Measurements from ENCODE around the gene PRICKLE3.
"Not testable (repeated sequence)": the region's sequence is repeated elsewhere in the genome, so short reads cannot be mapped to it uniquely, and the experiment has no call there.

PRICKLE3 gene

DNA sequence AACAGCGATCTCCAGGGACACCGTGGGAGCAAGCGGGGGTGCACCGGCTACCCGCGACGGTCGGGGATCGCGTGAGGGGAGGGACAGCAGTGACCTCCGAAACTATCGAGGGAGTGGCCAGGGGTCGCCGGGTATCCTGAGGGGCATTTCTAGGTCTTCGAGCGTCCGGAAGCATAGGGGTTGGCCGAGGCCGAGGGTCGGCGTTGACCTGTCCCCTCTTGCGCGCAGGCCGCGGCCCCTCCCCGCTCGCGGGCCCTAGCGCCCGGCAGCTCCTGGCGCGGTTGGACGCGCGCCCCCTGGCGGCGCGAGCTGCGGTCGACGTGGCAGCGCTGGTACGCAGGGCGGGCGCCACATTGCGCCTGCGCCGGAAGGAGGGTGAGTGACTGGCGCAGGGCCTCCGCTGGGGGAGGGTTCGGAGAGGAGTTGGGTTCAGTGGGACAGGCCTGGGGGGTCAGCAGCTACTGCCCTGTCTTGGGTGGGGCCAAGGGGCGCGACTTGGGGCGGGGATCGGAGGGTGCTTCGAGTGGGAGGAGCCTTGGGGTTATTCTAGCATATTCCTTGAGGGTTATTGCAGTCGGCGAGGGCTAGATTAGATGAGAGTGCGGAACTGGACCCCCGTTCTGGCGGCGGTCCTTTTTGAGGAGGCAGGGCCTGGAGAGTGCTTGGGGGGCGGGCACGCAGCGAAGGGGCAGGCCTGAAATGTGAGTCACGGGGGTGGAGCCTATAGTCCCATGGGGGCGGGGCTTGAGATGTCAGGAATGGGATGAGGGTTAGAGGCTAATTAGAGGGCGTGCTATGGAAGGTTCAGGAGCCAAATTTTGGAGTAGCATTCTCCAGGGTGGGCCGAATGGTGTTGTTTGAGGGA lies 22.4 kb downstream of the PRICKLE3 start:
- in situ Hi-C loops (cut with MboI; ENCODE audit: low sequenced_read_pairs), result no loop called here

GRCh38 chrX:49162620-49163019 lies 23.6 kb downstream of the PRICKLE3 start, which contains the start of gene MAGIX:
TSS of gene MAGIX (plus strand) at chrX:49162758. CDS start at chrX:49162890, 132 bp downstream.
- in situ Hi-C loops (cut with MboI; ENCODE audit: low sequenced_read_pairs), result no loop called here

DNA sequence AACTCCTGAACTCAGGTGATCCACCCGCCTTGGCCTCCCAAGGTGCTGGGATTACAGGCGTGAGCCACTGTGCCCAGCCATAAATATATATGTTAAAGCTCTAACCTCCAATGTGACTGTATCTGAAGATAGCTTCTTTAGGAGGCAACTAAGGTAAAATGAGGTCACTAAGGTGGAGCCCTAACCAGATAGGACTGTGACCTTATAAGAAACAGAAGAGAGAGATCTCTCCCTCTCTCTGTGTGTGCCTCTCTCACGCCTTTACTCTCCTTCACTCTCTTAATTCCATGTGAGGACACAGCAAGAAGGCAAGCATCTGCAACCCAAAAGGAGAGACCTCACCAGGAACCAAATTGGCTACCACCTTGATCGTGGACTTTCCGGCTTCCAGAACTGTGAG lies 24.5 kb downstream of the PRICKLE3 start:
- in situ Hi-C loops (cut with MboI; ENCODE audit: low sequenced_read_pairs), result no loop called here

DNA sequence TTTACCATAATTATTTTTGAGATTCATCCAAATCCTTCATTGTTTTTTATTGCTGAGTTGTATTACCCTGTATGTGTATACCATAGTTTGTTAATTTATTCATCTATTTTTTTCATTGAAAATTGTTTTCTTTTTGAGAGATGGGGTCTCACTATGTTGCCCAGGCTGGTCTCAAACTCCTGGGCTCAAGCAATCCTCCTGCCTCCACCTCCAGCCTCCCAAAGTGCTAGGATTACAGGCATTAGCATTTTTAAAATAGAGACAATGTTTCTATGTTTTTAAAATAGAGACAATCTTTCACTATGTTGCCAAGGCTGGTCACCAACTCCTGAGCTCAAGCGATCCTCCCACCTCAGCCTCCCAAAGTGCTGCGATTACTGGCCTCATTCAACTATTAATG lies 25.3 kb downstream of the PRICKLE3 start:
- in situ Hi-C loops (cut with MboI; ENCODE audit: low sequenced_read_pairs), result no loop called here

DNA sequence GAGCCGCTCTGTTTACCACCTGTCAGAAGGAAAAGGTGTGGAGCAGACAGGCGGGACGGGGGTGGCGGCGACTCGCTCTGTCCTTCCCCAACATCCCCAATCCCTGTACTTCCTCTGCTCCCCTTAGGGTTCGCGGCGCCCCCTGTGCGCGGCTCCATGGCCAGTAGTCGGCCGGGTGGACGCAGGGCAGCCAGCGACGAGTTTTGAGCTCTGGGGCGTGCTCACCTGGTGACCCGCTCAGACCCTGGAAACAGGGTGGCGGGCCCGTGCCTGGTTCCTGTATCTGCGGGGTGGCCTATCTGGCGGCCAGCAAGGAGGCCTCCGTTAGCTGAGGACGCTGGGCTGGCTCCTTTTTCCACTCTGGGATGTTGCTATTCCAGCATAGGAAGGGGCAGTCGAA lies 29.0 kb downstream of the PRICKLE3 start:
- in situ Hi-C loops (cut with MboI; ENCODE audit: low sequenced_read_pairs), result no loop called here

- in situ Hi-C loops (cut with MboI; ENCODE audit: low sequenced_read_pairs), result no loop called here
Observed at GRCh38 chrX:49155900-49156837, 30.0 kb downstream of the PRICKLE3 start.

GRCh38 chrX:49155243-49155899 lies 30.8 kb downstream of the PRICKLE3 start:
- in situ Hi-C loops (cut with MboI; ENCODE audit: low sequenced_read_pairs), result no loop called here

DNA sequence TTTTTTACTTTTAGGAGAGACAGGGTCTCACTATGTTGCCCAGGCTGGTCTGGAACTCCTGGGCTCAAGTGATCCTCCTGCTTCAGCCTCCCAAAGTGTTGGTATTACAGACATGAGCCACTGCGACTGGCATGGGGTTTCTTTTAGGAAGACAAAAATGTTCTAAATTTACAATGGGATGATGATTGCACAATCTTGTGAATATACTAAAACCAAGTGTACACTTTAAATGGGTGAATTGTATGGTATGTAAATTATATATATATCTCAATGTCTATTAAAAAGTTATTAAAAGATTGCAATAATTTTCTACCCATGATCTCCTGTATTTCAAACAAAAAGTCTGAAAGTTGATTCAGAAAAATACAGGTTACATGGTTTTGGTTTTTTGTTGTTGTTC lies 32.7 kb downstream of the PRICKLE3 start:
- in situ Hi-C loops (cut with MboI; ENCODE audit: low sequenced_read_pairs), result no loop called here

DNA sequence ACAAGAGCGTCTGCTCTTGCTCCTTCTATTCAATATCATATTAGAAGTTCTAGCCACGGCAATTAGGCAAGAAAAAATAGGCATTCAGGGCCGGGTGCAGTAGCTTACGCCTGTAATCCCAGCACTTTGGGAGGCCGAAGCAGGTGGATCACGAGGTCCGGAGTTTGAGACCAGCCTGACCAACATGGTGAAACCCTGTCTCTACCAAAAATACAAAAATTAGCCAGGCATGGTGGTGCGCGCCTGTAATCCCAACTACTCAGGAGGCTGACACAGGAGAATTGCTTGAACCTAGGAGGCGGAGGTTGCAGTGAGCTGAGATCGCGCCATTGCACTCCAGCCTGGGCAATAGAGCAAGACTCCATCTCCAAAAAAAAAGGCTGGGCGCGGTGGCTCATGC lies 36.9 kb downstream of the PRICKLE3 start:
- in situ Hi-C loops (cut with MboI; ENCODE audit: low sequenced_read_pairs), result not testable (repeated sequence)

DNA sequence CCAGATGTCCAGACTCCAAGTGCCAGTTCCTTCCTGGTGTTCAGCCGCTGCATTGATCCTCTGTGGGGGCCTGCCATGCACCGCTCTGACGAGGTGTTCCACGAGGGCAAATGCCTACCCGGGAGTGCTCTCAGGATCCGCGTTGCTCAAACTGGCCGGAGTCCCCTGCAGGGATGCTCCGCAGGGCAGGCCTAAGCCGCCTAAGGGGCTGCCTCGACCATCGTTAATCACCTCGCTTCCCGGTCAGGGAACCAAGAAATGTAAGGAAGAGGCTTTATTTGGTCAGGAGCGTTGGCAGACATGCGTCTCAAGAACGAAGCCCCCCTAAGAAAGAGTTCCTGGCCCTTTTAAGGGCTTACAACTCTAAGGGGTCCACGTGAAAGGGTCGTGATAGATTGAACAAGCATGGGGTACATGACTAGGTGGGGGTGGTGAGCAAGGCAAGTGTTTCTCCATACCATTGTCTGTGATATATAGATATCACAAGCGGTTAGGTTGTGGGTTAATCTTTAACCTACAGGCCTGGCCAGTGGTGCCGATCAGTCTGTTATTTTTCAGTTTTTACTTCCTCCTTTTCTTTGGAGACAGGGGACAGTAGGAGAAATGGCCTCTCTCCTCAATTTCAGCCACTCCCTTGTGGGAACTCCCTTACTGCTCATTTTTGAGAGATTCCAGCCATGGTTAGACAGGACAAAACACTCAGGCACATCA lies 37.6 kb downstream of the PRICKLE3 start:
- in situ Hi-C loops (cut with MboI; ENCODE audit: low sequenced_read_pairs), result not testable (repeated sequence)

DNA sequence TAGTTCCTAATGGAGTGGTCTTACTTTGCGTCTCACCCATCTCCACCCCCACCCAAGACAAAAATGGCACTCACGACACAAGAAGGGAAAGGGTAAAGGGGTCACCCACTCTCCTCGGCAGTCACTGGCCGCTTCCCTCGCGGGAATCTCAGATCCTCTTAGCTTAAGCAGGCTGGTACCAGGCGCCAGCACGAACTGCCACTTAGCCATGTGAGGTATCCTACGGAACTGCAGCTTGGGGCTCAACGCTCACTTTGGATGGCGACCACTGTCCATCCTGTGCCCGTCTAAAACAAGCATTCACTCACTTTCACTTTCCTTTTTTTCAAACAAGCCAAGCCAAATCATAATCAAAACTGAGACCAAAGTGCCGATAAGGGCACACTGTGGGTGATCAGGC lies 38.2 kb downstream of the PRICKLE3 start:
- in situ Hi-C loops (cut with MboI; ENCODE audit: low sequenced_read_pairs), result no loop called here

- in situ Hi-C loops (cut with MboI; ENCODE audit: low sequenced_read_pairs), result no loop called here
Observed at GRCh38 chrX:49147282-49147681, 38.9 kb downstream of the PRICKLE3 start.

- in situ Hi-C loops (cut with MboI; ENCODE audit: low sequenced_read_pairs), result not testable (repeated sequence)
Observed at GRCh38 chrX:49143154-49143553, 43.0 kb downstream of the PRICKLE3 start.

DNA sequence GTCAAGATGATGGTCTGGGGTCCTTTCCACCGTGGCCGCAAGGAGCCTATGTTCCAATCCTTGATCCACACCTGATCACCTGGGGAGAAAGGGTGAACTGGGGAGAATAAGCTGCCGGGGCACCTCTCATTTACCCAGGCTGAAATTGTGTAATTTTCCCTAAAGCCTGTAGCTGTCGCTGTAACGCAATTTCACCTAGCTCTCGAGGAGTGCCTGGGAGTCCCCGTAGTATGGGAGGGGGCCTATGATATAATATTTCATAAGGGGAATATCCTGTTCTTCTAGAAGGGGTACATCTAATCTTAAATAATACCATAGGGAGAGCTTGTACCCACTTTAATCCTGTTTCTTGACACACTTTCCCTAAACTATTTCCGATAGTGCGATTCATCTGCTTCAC lies 43.9 kb downstream of the PRICKLE3 start:
- in situ Hi-C loops (cut with MboI; ENCODE audit: low sequenced_read_pairs), result not testable (repeated sequence)

DNA sequence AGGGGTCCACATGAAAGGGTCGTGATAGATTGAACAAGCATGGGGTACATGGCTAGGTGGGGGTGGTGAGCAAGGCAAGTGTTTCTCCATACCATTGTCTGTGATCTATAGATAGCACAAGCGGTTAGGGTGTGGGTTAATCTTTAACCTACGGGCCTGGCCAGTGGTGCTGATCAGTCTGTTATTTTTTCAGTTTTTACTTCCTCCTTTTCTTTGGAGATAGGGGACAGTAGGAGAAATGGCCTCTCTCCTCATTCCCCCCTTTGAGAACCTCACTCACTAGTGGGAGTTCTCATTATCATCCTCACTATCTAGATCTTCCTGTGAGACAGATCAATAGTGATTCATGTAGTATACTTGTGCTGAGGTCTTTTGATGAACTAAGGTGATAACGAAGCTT lies 46.5 kb downstream of the PRICKLE3 start:
- in situ Hi-C loops (cut with MboI; ENCODE audit: low sequenced_read_pairs), result no loop called here

DNA sequence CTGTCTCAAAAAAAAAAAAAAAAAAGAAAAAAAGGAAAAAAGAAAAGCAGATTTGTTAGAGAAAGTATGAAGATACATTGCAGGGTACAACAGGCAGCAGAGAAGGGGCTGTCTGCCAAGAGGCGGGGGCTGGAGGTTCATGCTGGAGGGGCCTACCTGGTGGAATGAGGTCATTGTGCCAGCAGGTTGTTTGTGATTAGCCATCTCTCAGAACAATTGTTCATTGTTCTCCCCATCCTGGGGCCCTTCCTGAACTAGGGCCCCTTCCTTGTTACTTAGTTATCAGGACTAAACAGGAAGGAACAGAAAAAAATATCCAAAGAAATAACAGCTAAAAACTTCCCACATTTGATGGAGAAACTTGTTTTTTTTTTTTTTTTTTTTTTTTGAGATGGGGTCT lies 48.7 kb downstream of the PRICKLE3 start:
- in situ Hi-C loops (cut with MboI; ENCODE audit: low sequenced_read_pairs), result no loop called here

DNA sequence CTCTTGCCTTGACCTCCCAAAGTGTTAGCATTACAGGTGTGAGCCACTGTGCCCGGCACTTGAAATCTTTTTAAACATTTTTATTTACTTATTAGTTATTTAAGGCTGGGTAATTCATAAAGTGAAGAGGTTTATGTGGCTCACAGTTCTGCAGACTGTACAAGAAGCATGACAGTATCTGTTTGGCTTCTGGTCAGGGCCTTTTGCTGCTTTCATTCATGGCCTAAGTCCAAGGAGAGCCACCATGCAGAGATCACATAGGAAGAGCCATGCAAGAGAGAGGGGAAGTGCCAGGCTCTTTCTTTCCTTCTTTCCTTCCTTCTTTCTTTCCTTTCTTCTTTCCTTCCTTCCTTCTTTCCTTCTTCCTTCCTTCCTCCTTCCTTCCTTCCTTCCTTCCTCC lies 52.4 kb downstream of the PRICKLE3 start:
- in situ Hi-C loops (cut with MboI; ENCODE audit: low sequenced_read_pairs), result no loop called here

GRCh38 chrX:49132275-49132674 lies 53.9 kb downstream of the PRICKLE3 start:
- in situ Hi-C loops (cut with MboI; ENCODE audit: low sequenced_read_pairs), result not testable (repeated sequence)

GRCh38 chrX:49129427-49129826 lies 56.7 kb downstream of the PRICKLE3 start:
- in situ Hi-C loops (cut with MboI; ENCODE audit: low sequenced_read_pairs), result no loop called here

DNA sequence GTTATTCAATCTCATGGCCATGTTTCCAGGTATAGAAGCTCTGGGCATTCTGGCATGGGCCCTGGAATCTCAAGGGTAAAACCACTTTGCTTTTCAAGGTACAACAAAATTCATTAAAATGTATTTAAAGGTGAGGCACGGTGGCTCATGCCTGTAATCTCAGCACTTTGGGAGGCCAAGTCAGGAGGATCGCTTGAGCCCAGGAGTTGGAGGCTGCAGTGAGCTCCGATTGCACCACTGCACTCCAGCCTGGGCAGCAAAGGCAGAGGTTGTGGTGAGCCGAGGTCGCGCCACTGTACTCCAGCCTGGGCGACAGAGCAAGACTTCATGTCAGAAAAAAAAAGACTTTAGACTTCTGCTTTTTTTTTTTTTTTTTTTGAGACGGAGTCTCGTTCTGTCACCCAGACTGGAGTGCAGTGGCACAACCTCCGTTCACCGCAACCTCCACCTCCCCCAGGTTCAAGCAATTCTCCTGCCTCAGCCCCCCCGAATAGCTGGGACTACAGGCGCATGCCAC lies 58.4 kb downstream of the PRICKLE3 start:
- in situ Hi-C loops (cut with MboI; ENCODE audit: low sequenced_read_pairs), result not testable (repeated sequence)

Data from hTERT RPE-1 (cell line).